Caco-2 (cell line): ENCODE results near the gene ADM5. TPM values are rescaled to one million over a fixed set of nuclear protein-coding genes. Genes with fewer than 3 reads are reported as not detected.

Experiments used
- BruUV-seq: library from RNA; stranded (reverse); fragments of 400-500 nt; replicated peaks from 2 replicates; lab custom pipeline; 2021; lab: Mats Ljungman, UMichigan
- CTCF ChIA-PET: fragments of 300-600 bp; sonication (Branson Sonifier 250); formaldehyde crosslinking; loops from one replicate; lab custom pipeline; 2022; ENCODE audit warnings: antibody characterized with exemption; lab: Charles Lee
- POLR2A ChIA-PET: fragments of 300-600 bp; sonication (Branson Sonifier 250); formaldehyde crosslinking; loops from one replicate; lab custom pipeline; 2022; ENCODE audit warnings: antibody characterized with exemption; lab: Charles Lee
- DNase-seq, 2 experiments: peaks; one replicate each; pipeline versions ENCODE4 v3.0.0 to v3.0.0-alpha.2; 2020 to 2022
- H3K27me3 ChIP-seq: replicated peaks from 2 replicates; pipeline ENCODE4 v1.6.0; 2011; ENCODE audit warnings: low read length; ENCODE audit not compliant: control insufficient read depth, insufficient read depth
- H3K36me3 ChIP-seq: 2 replicates; pipeline ENCODE4 v1.5.1; 2011; ENCODE audit warnings: low read length; ENCODE audit not compliant: control insufficient read depth, insufficient read depth
- H3K4me1 ChIP-seq: fragments of 250-450 bp; sonication (Bioruptor Pico); 2 replicates; pipeline ENCODE4 v1.5.1; 2020; ENCODE audit warnings: mild to moderate bottlenecking
- H3K4me3 ChIP-seq: 2 replicates; pipeline ENCODE4 v1.5.1; 2011; ENCODE audit warnings: low read depth, mild to moderate bottlenecking, control low read depth, low read length
- H3K9me3 ChIP-seq: fragments of 250-450 bp; sonication (Bioruptor Pico); 2 replicates; pipeline ENCODE4 v1.5.1; 2020; ENCODE audit warnings: mild to moderate bottlenecking, moderate library complexity
- H3K27ac Mint-ChIP-seq: one replicate; pipeline ENCODE4 v1.8.0; 2022; ENCODE audit warnings: mixed read lengths; ENCODE audit not compliant: unreplicated experiment
- H3K27me3 Mint-ChIP-seq: one replicate; pipeline ENCODE4 v1.8.0; 2022; ENCODE audit warnings: mixed read lengths; ENCODE audit not compliant: insufficient read depth, unreplicated experiment
- H3K36me3 Mint-ChIP-seq: one replicate; pipeline ENCODE4 v1.8.0; 2022; ENCODE audit warnings: mild to moderate bottlenecking, mixed read lengths; ENCODE audit not compliant: insufficient read depth, unreplicated experiment
- H3K4me1 Mint-ChIP-seq: one replicate; pipeline ENCODE4 v1.8.0; 2022; ENCODE audit warnings: low read depth, mixed read lengths; ENCODE audit not compliant: unreplicated experiment
- H3K4me3 Mint-ChIP-seq: one replicate; pipeline ENCODE4 v1.8.0; 2022; ENCODE audit warnings: mild to moderate bottlenecking, moderate library complexity, mixed read lengths; ENCODE audit not compliant: unreplicated experiment
- H3K9me3 Mint-ChIP-seq: one replicate; pipeline ENCODE4 v1.8.0; 2022; ENCODE audit warnings: mixed read lengths; ENCODE audit not compliant: unreplicated experiment
- intact Hi-C: fragments of 100-400 bp; cut with micrococcal nuclease; formaldehyde crosslinking; loops from one replicate; pipeline ENCODE4 v1.10.0; 2022; ENCODE audit not compliant: unreplicated experiment
- total RNA-seq: library from RNA; stranded (reverse); gene quantifications from 2 replicates; pipeline ENCODE4 v1.2.3, GENCODE V29; 2022
- TF ChIP-seq, protein P1 (sequence below), 2 experiments: fragments of 200-600 bp in 1 of 2; IDR thresholded peaks; 1 replicate in 1 of 2; 2 replicates in 1 of 2; pipeline versions ENCODE4 v1.5.1 to v1.8.0; 2011 to 2022; ENCODE audit warnings: antibody characterized with exemption in 1 of 2, control low read depth in 1 of 2, inconsistent platforms in 1 of 2, low read depth in 1 of 2, low read length in 1 of 2, mild to moderate bottlenecking in 1 of 2, moderate library complexity in 1 of 2; ENCODE audit not compliant: insufficient read depth in 1 of 2, severe bottlenecking in 1 of 2, unreplicated experiment in 1 of 2

The ADM5 gene
- total RNA-seq, 1 experiment from 2014 or later = 8.5 TPM

- DNase-seq = peak; percentile 100
- H3K36me3 Mint-ChIP-seq = peaks cover 65% of the 10 kb centered on the region
- Histone ChIP-seq H3K9me3 (no peaks in the 10 kb centered on the region), H3K36me3 (no peaks in the 10 kb centered on the region; the same call in 1 of the 2 replicates), H3K4me3 (peak overlapping the region; percentile 100), H3K27me3 (no peaks in the 10 kb centered on the region), H3K4me1 (peaks cover 21% of the 10 kb centered on the region)
- TF ChIP-seq, protein P1, sequence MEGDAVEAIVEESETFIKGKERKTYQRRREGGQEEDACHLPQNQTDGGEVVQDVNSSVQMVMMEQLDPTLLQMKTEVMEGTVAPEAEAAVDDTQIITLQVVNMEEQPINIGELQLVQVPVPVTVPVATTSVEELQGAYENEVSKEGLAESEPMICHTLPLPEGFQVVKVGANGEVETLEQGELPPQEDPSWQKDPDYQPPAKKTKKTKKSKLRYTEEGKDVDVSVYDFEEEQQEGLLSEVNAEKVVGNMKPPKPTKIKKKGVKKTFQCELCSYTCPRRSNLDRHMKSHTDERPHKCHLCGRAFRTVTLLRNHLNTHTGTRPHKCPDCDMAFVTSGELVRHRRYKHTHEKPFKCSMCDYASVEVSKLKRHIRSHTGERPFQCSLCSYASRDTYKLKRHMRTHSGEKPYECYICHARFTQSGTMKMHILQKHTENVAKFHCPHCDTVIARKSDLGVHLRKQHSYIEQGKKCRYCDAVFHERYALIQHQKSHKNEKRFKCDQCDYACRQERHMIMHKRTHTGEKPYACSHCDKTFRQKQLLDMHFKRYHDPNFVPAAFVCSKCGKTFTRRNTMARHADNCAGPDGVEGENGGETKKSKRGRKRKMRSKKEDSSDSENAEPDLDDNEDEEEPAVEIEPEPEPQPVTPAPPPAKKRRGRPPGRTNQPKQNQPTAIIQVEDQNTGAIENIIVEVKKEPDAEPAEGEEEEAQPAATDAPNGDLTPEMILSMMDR (IDR thresholded peaks at IDR 0.05; ENCODE audit: insufficient read depth in 1 of 2, low read depth in 1 of 2, low read length in 1 of 2, severe bottlenecking in 1 of 2, unreplicated experiment in 1 of 2) = no peak
- ChIA-PET POLR2A (interaction anchor here (0.6 to 2.9 kb wide), 13 partner anchors 9 to 1171 kb away, joined by 3 to 50 read pairs (median 5); partner anchors contain the start of genes AP2A1, BCL2L12, IRF3 and NOSIP), CTCF (interaction anchor here (0.5 to 1.9 kb wide), 11 partner anchors 12 to 213 kb away, joined by 3 to 14 read pairs (median 7); partner anchors contain the start of genes AP2A1, PRRG2, RRAS and SCAF1)
- peak overlapping the region; percentile 99 for H3K27ac Mint-ChIP-seq
- intact Hi-C loops = loop anchor here (1.0 to 5.0 kb wide), 5 partner anchors 12 to 190 kb away; partner anchors contain the start of genes AP2A1, BCL2L12, IRF3 and PNKP
- BruUV-seq = no TSS peak
- peak overlapping the region; percentile 78 for H3K4me3 Mint-ChIP-seq
- H3K27me3 Mint-ChIP-seq = no peaks in the 10 kb centered on the region
- no peaks in the 10 kb centered on the region for H3K9me3 Mint-ChIP-seq
- H3K4me1 Mint-ChIP-seq = peaks cover 18% of the 10 kb centered on the region
These were observed 12.6 kb upstream of the ADM5 start for GRCh38 chr19:49676784-49677230.

- no peaks in the 10 kb centered on the region for H3K9me3 ChIP-seq
- POLR2A ChIA-PET = interaction anchor here (0.6 to 2.9 kb wide), 9 partner anchors 12 to 1171 kb away, joined by 3 to 50 read pairs (median 6); partner anchors contain the start of genes BCL2L12, IRF3, NOSIP and PIH1D1
- peaks cover 65% of the 10 kb centered on the region for H3K36me3 Mint-ChIP-seq
- peak within 1 kb of the TSS; percentile 100 for H3K4me3 ChIP-seq
- TF ChIP-seq, protein P1 (IDR thresholded peaks at IDR 0.05; ENCODE audit: insufficient read depth in 1 of 2, low read depth in 1 of 2, low read length in 1 of 2, severe bottlenecking in 1 of 2, unreplicated experiment in 1 of 2) = no peak
- H3K27me3 Mint-ChIP-seq = no peaks in the 10 kb centered on the region
- H3K9me3 Mint-ChIP-seq = no peaks in the 10 kb centered on the region
- intact Hi-C loops = loop anchor here (5.0 kb wide), 2 partner anchors 90 to 190 kb away; partner anchors contain the start of genes AP2A1 and PNKP
- no TSS peak for BruUV-seq
- peak in 1 of 2 experiments; percentile 70 for DNase-seq
- peak within 1 kb of the TSS; percentile 78 for H3K4me3 Mint-ChIP-seq
- H3K4me1 Mint-ChIP-seq = peaks cover 12% of the 10 kb centered on the region
- peaks cover 2% of the 10 kb centered on the region; the same call in 1 of the 2 replicates for H3K36me3 ChIP-seq
- no peaks in the 10 kb centered on the region for H3K27me3 ChIP-seq
- CTCF ChIA-PET = interaction anchor here (0.6 to 1.9 kb wide), 3 partner anchors 89 to 116 kb away, joined by 3 to 8 read pairs (median 3); partner anchors contain the start of genes AP2A1 and PRRG2
- peak within 1 kb of the TSS; percentile 99 for H3K27ac Mint-ChIP-seq
- peaks cover 15% of the 10 kb centered on the region for H3K4me1 ChIP-seq
These were observed 12.0 kb upstream of the ADM5 start, which contains the start of gene PRMT1 for GRCh38 chr19:49677231-49677900. Gene PRMT1 (plus strand): TSS chr19:49677271. CDS start chr19:49677281, 10 bp downstream.
